Stimulated activated CD8-positive, alpha-beta memory T cell treated with anti-CD3 and anti-CD28 coated beads, Interleukin-7, amount 100 ng/mL, for 48 hours (primary cell): ENCODE measurements around the gene CDK14.
"Not testable (repeated sequence)": the region's sequence is repeated elsewhere in the genome, so short reads cannot be mapped to it uniquely, and the experiment has no call there.

Experiments
- DNase-seq, 2 donors: peaks; one replicate each; pipeline ENCODE4 v3.0.0-alpha.2; 2020; ENCODE audit warnings: low read depth in 1 of 2; ENCODE audit errors: extremely low read depth in 1 of 2

The CDK14 gene

GRCh38 chr7:90629297-90629918 is 33.3 kb downstream of the CDK14 start:
- no peak for DNase-seq

GRCh38 chr7:90631502-90631901 is 35.4 kb downstream of the CDK14 start:
- no peak for DNase-seq

- not testable (repeated sequence) for DNase-seq
Observed at GRCh38 chr7:90639683-90640082, 43.6 kb downstream of the CDK14 start.

DNA sequence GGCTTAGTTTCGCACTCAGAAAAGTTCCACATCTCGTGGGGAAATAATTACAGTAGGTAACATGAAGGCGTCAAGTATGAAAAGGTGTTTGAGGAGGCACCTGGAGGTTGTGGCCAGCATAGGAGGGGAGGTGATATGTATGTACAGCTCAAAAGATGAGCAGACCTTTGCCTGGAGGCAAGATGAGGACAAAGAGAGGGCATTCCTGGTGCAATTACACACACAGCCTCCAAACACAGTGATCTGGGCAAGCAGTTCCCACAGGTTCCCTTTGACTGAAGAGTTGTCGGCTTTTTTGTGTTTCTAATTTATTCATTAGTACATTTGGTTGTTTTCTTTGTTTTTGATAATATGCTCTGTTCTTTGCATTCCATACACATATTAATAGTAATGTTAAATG is 46.9 kb downstream of the CDK14 start:
- DNase-seq: no peak

DNA sequence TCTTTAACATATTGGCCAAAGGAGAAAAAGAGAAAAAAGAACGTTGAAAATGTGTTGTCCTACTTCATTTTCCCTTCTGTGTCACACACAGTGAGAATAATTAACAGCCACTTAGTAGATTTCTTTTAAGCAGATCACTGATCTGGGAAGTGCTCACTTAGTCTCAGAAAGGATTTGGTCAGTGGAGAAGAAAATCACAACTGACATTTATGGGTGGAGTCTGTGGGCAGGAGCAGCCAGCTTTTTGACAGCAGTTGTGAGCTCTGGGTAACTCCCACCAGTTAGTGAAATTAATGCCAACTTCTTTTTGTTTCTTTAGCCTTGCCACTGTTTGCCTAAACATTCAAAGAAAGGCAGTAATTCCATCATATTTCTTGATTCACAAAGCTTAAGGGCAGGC is 49.7 kb downstream of the CDK14 start:
- DNase-seq: no peak

- DNase-seq: no peak
Observed at GRCh38 chr7:90648107-90648506, 52.0 kb downstream of the CDK14 start.

DNA sequence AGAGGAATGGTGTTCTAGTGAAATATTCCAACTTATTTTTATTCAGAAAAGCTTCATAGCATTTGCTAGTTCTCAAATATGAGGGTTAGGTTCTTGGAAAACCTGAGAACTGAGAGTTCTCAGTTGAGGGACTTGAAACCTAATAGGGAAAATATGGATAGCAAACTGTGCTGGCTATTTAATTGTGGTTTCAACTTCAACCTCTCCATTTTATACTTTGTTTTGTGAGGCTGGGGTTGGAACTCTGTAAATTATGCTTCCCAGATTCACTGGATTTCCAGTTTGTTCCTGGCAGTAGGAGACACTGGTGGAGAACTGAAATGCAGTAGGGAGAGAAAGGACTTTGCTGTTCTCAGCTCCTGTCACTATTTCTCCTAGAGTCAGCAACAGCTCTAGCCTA is 52.7 kb downstream of the CDK14 start:
- DNase-seq: no peak

- no peak for DNase-seq
Observed at GRCh38 chr7:90654718-90655427, 58.8 kb downstream of the CDK14 start.

GRCh38 chr7:90655566-90655965 is 59.4 kb downstream of the CDK14 start:
- no peak for DNase-seq

- DNase-seq: no peak
Observed at GRCh38 chr7:90657481-90657880, 61.4 kb downstream of the CDK14 start.

GRCh38 chr7:90660100-90660499 is 64.0 kb downstream of the CDK14 start:
- no peak for DNase-seq

DNA sequence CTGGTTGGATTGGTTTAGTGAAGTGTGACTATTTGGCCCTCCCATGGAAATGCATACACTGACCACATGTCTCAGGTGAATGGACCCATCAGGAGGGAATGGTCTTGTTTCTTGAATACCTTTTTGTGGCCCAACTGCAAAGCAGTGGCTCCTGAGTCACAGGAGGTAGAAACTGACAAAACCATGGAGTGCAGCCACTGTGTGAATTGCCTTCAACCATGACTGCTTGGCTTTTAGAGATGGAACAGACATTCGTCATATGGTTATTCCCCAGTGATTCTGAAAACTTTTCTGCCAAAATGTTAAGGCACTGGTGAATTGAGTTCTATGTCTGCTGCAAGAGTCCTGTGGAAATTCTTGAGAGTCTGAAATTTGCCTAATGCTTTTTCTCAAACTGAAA is 64.7 kb downstream of the CDK14 start:
- DNase-seq: no peak

- no peak for DNase-seq
Observed at GRCh38 chr7:90661290-90662151, 65.4 kb downstream of the CDK14 start.

GRCh38 chr7:90663176-90663575 is 67.1 kb downstream of the CDK14 start:
- DNase-seq: no peak

GRCh38 chr7:90666186-90666585 is 70.1 kb downstream of the CDK14 start:
- no peak for DNase-seq

DNA sequence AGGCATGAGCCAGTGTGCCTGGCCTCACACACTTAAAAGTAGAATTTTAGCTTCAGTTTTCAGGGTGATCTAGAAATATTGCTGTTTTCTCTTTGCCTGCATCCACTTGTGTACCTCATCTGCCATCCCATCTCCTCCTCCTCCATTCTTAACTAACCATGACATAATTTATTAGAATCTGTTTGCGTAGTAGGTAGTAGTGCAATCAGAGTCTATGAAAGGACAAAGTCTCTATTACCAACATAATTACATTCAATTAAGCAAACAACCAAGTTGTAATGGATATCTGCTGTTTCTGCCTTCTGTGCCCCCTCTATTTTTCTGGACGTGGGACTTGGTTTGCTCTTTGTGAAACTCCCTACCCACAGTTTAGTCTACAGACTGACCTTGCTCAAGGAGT is 72.9 kb downstream of the CDK14 start:
- DNase-seq: no peak

GRCh38 chr7:90669492-90669891 is 73.4 kb downstream of the CDK14 start:
- DNase-seq: no peak

GRCh38 chr7:90671571-90671970 is 75.5 kb downstream of the CDK14 start:
- no peak for DNase-seq

- no peak for DNase-seq
Observed at GRCh38 chr7:90672210-90672609, 76.1 kb downstream of the CDK14 start.

DNA sequence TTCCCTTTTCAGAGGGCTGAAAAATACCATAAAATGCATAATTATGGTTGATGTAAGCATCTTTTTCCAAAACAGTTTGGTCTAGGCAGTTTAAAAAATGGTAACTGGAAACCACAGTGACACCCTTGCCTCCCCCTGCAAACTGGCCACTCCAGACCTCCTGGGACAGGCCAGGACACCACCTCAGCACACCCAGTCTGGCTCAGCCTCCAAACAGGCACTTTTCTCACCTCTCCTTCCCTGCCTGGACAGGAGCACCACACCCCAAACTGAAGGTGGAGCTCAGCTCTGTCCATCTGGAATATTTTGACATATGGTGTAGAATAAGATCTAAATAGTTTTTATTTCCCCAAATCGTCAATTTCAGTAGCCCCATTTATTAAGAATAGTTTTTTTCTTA is 78.5 kb downstream of the CDK14 start:
- no peak for DNase-seq

GRCh38 chr7:90675982-90676381 is 79.9 kb downstream of the CDK14 start:
- DNase-seq: no peak
